GM21423 (cell line): ENCODE data around the gene TSPAN10.
"Not testable (repeated sequence)": the region's sequence is repeated elsewhere in the genome, so short reads cannot be mapped to it uniquely, and the experiment has no call there.

Source experiments
- ATAC-seq: cut with Tn5 transposase; IDR thresholded peaks from one replicate; pipeline ENCODE4 v1.9.1; 2021; ENCODE audit warnings: mild to moderate bottlenecking, moderate library complexity; ENCODE audit not compliant: unreplicated experiment

TSPAN10 gene

GRCh38 chr17:81660441-81660840 lies 23.4 kb downstream of the TSPAN10 start:
- no peak for ATAC-seq

- ATAC-seq, result no peak
These were observed 25.0 kb downstream of the TSPAN10 start for GRCh38 chr17:81662002-81662401.

GRCh38 chr17:81664051-81664470 lies 27.1 kb downstream of the TSPAN10 start:
- ATAC-seq, result no peak

- ATAC-seq, result no peak
These were observed 28.5 kb downstream of the TSPAN10 start for GRCh38 chr17:81665205-81666091.

GRCh38 chr17:81666092-81666341 lies 29.0 kb downstream of the TSPAN10 start:
- ATAC-seq, result peak; percentile 15

GRCh38 chr17:81666342-81667191 lies 29.6 kb downstream of the TSPAN10 start, which contains the start of the genes CCDC137 and OXLD1:
Gene CCDC137 (plus strand): TSS chr17:81666737. CDS start chr17:81666767, 30 bp downstream.
Gene OXLD1 (minus strand): TSS chr17:81666605. CDS start chr17:81666577, 28 bp downstream.
- ATAC-seq, result peak; percentile 91

GRCh38 chr17:81667754-81668153 lies 30.8 kb downstream of the TSPAN10 start:
- ATAC-seq, result no peak

- no peak for ATAC-seq
These were observed 35.5 kb downstream of the TSPAN10 start for GRCh38 chr17:81672504-81672903.

- no peak for ATAC-seq
These were observed 36.0 kb downstream of the TSPAN10 start for GRCh38 chr17:81672954-81673353.

- no peak for ATAC-seq
These were observed 36.7 kb downstream of the TSPAN10 start for GRCh38 chr17:81673561-81674258.

- ATAC-seq, result not testable (repeated sequence)
These were observed 38.7 kb downstream of the TSPAN10 start for GRCh38 chr17:81675515-81676221.

- no peak for ATAC-seq
These were observed 39.9 kb downstream of the TSPAN10 start for GRCh38 chr17:81676906-81677305.

- no peak for ATAC-seq
These were observed 43.2 kb downstream of the TSPAN10 start for GRCh38 chr17:81680150-81680549.

GRCh38 chr17:81681672-81682071 lies 44.7 kb downstream of the TSPAN10 start:
- no peak for ATAC-seq

GRCh38 chr17:81682565-81683207 lies 45.7 kb downstream of the TSPAN10 start:
- no peak for ATAC-seq

GRCh38 chr17:81683208-81683583 lies 46.2 kb downstream of the TSPAN10 start:
- ATAC-seq, result peak; percentile 8

GRCh38 chr17:81683584-81684441 lies 46.8 kb downstream of the TSPAN10 start, which contains the start of the genes ARL16 and HGS:
Gene ARL16 (minus strand): TSS chr17:81683797. CDS start chr17:81683753, 44 bp downstream.
Gene HGS (plus strand): TSS chr17:81684011. CDS start chr17:81684067, 56 bp downstream.
- ATAC-seq, result peak; percentile 90

- no peak for ATAC-seq
These were observed 47.5 kb downstream of the TSPAN10 start for GRCh38 chr17:81684442-81684911.

GRCh38 chr17:81685108-81685507 lies 48.1 kb downstream of the TSPAN10 start:
- ATAC-seq, result no peak
